Measurements from ENCODE around the gene ERICH6B. TPM values are rescaled to one million over a fixed set of nuclear protein-coding genes. Genes with fewer than 3 reads are reported as not detected.

ERICH6B gene
- polyA plus RNA-seq, 3 donors, result not detected

- peaks cover 3 to 29% (median 12%) of the 10 kb centered on the region in 3 donors for H3K27me3 Mint-ChIP-seq (ENCODE audit: low read depth in 3 of 3)
- 52% methylated on average over 6 of the region's 6 CpGs for WGBS (ENCODE audit: insufficient coverage)
- H3K9ac ChIP-seq (ENCODE audit: insufficient read depth, low read length, poor library complexity, severe bottlenecking), result no peak overlapping the region
These were observed 6.4 kb upstream of the ERICH6B start for GRCh38 chr13:45621950-45622349.

GRCh38 chr13:45607931-45608330 lies 7.6 kb downstream of the ERICH6B start:
- Histone ChIP-seq H3K27me3 (ENCODE audit: control insufficient read depth in 2 of 2, insufficient read depth in 2 of 2, low read length in 2 of 2) (peaks cover 0 to 4% of the 10 kb centered on the region in 2 donors), H4K20me1 (ENCODE audit: insufficient read depth, low read length) (no peaks in the 10 kb centered on the region), H3K4me3 (replicated peaks in 1 of 3; ENCODE audit: low read depth in 2 of 3, low read length in 3 of 3) (no peak overlapping the region), H3K36me3 (replicated peaks in 1 of 2; ENCODE audit: control insufficient read depth in 1 of 2, insufficient read depth in 2 of 2, low read length in 2 of 2) (no peaks in the 10 kb centered on the region), H3K79me2 (ENCODE audit: insufficient read depth, low read length) (no peaks in the 10 kb centered on the region), H3K4me1 (ENCODE audit: control insufficient read depth in 1 of 2, insufficient read depth in 2 of 2, low read length in 2 of 2) (no peaks in the 10 kb centered on the region), H3K27ac (ENCODE audit: low read depth in 1 of 2, low read length in 2 of 2) (no peak overlapping the region), H3K9ac (ENCODE audit: insufficient read depth, low read length, poor library complexity, severe bottlenecking) (no peak overlapping the region), H2AFZ (ENCODE audit: insufficient read depth, low read depth, low read length, poor library complexity, severe bottlenecking) (no peak overlapping the region), H3K9me3 (replicated peaks in 1 of 2; ENCODE audit: control insufficient read depth in 1 of 2, insufficient read depth in 1 of 2, low read length in 2 of 2) (no peaks in the 10 kb centered on the region), H3K4me2 (replicated peaks; ENCODE audit: extremely low read depth, low read length, poor library complexity, severe bottlenecking) (no peak overlapping the region)
- WGBS (ENCODE audit: insufficient coverage), result 100% methylated on average over 1 of the region's 3 CpGs
- no peak for TF ChIP-seq CTCF (IDR thresholded peaks at IDR 0.05)
- H3K27me3 Mint-ChIP-seq (ENCODE audit: low read depth in 3 of 3), result peaks cover 5 to 15% (median 8%) of the 10 kb centered on the region in 3 donors
- H3K27ac Mint-ChIP-seq, result no peak overlapping the region
- no peak overlapping the region for H3K4me3 Mint-ChIP-seq
- peaks cover 0 to 4% (median 0%) of the 10 kb centered on the region in 7 donors for H3K9me3 Mint-ChIP-seq
- intact Hi-C loops (cut with micrococcal nuclease), result no loop called here
- no peaks in the 10 kb centered on the region for H3K36me3 Mint-ChIP-seq
- DNase-seq, result no peak
- no peaks in the 10 kb centered on the region for H3K4me1 Mint-ChIP-seq

More at GRCh38 chr13:45621950-45622349, 6.4 kb upstream of the ERICH6B start:
- H3K9me3 Mint-ChIP-seq, result peaks cover 0 to 5% (median 0%) of the 10 kb centered on the region in 7 donors
- no peak overlapping the region for H2AFZ ChIP-seq (ENCODE audit: insufficient read depth, low read depth, low read length, poor library complexity, severe bottlenecking)
- no peaks in the 10 kb centered on the region for H3K36me3 Mint-ChIP-seq
- no peaks in the 10 kb centered on the region for H3K79me2 ChIP-seq (ENCODE audit: insufficient read depth, low read length)
- no peaks in the 10 kb centered on the region for H3K36me3 ChIP-seq (replicated peaks in 1 of 2; ENCODE audit: control insufficient read depth in 1 of 2, insufficient read depth in 2 of 2, low read length in 2 of 2)
- H3K4me1 ChIP-seq (ENCODE audit: control insufficient read depth in 1 of 2, insufficient read depth in 2 of 2, low read length in 2 of 2), result no peaks in the 10 kb centered on the region
- peaks cover 0 to 5% of the 10 kb centered on the region in 2 donors for H3K27me3 ChIP-seq (ENCODE audit: control insufficient read depth in 2 of 2, insufficient read depth in 2 of 2, low read length in 2 of 2)
- no peaks in the 10 kb centered on the region for H3K9me3 ChIP-seq (replicated peaks in 1 of 2; ENCODE audit: control insufficient read depth in 1 of 2, insufficient read depth in 1 of 2, low read length in 2 of 2)
- H3K4me3 Mint-ChIP-seq, result no peak overlapping the region
- no peak overlapping the region for H3K27ac ChIP-seq (ENCODE audit: low read depth in 1 of 2, low read length in 2 of 2)
- no peak overlapping the region for H3K4me2 ChIP-seq (replicated peaks; ENCODE audit: extremely low read depth, low read length, poor library complexity, severe bottlenecking)
- no peak overlapping the region for H3K4me3 ChIP-seq (replicated peaks in 1 of 3; ENCODE audit: low read depth in 2 of 3, low read length in 3 of 3)
- no peak for TF ChIP-seq CTCF (IDR thresholded peaks at IDR 0.05)
- H3K4me1 Mint-ChIP-seq, result peaks cover 2% of the 10 kb centered on the region
- no peaks in the 10 kb centered on the region for H4K20me1 ChIP-seq (ENCODE audit: insufficient read depth, low read length)
- H3K27ac Mint-ChIP-seq, result no peak overlapping the region
- no peak for DNase-seq
- intact Hi-C loops (cut with micrococcal nuclease), result loop anchor here in 1 of 2 donors (10.0 kb wide), 1 partner anchor 93 kb away; no protein-coding TSS in a partner anchor
